Panc1 (cell line): ENCODE results near the gene TMEM61. TPM values are rescaled to one million over a fixed set of nuclear protein-coding genes. Genes with fewer than 3 reads are reported as not detected.

ENCODE experiments used
- ATAC-seq: fragments of 200-7000 bp; cut with Tn5 transposase; 2 replicates; pipeline ENCODE4 v1.9.1; 2020; ENCODE audit warnings: mild to moderate bottlenecking, moderate library complexity
- BruUV-seq: library from RNA; stranded (reverse); fragments of 400-500 nt; replicated peaks from 2 replicates; lab custom pipeline; 2021; lab: Mats Ljungman, UMichigan
- CTCF ChIA-PET: fragments of 300-600 bp; sonication (Branson Sonifier 250); formaldehyde crosslinking; loops from one replicate; lab custom pipeline; 2022; ENCODE audit warnings: antibody characterized with exemption; lab: Charles Lee
- POLR2A ChIA-PET: fragments of 300-600 bp; sonication (Branson Sonifier 250); formaldehyde crosslinking; loops from one replicate; lab custom pipeline; 2022; ENCODE audit warnings: antibody characterized with exemption; lab: Charles Lee
- DNase-seq: peaks from one replicate; pipeline ENCODE4 v3.0.0-alpha.2; 2010; ENCODE audit warnings: low read depth, low spot score
- H3K27ac ChIP-seq: 2 replicates; pipeline ENCODE4 v1.5.1; 2011; ENCODE audit warnings: mild to moderate bottlenecking, low read length, inconsistent platforms
- H3K27me3 ChIP-seq: fragments of 200-500 bp; sonication (Bioruptor generic); 2 replicates; pipeline ENCODE4 v1.6.0; 2014; ENCODE audit warnings: low read length, inconsistent platforms; ENCODE audit not compliant: control insufficient read depth, insufficient read depth
- H3K36me3 ChIP-seq: fragments of 200-500 bp; sonication (Bioruptor generic); 2 replicates; pipeline ENCODE4 v1.5.1; 2014; ENCODE audit warnings: inconsistent platforms, mild to moderate bottlenecking, low read length, moderate library complexity; ENCODE audit not compliant: control insufficient read depth, insufficient read depth
- H3K4me1 ChIP-seq: 2 replicates; pipeline ENCODE4 v1.5.1; 2011; ENCODE audit warnings: inconsistent platforms, mild to moderate bottlenecking, low read length, moderate library complexity; ENCODE audit not compliant: control insufficient read depth, insufficient read depth
- H3K4me3 ChIP-seq, 2 experiments: 2 replicates each; pipeline ENCODE4 v1.5.1; 2011 to 2012; ENCODE audit warnings: low read depth in 2 of 2, low read length in 2 of 2, mild to moderate bottlenecking in 2 of 2, inconsistent platforms in 1 of 2, moderate library complexity in 1 of 2
- H3K9me3 ChIP-seq: fragments of 200-500 bp; sonication (Bioruptor generic); 2 replicates; pipeline ENCODE4 v1.5.1; 2014; ENCODE audit warnings: low read depth, mild to moderate bottlenecking, inconsistent platforms, low read length, moderate library complexity; ENCODE audit not compliant: control insufficient read depth, insufficient read depth
- POLR2AphosphoS5 ChIP-seq: IDR thresholded peaks from 2 replicates; pipeline ENCODE4 v1.6.1; 2012; ENCODE audit warnings: mild to moderate bottlenecking, low read depth, low read length, moderate library complexity
- REST ChIP-seq, 2 experiments: IDR thresholded peaks; 2 replicates each; pipeline ENCODE4 v1.6.1; 2011 to 2012; ENCODE audit warnings: low read depth in 2 of 2, control low read depth in 1 of 2, low read length in 1 of 2, mild to moderate bottlenecking in 1 of 2, moderate library complexity in 1 of 2; ENCODE audit not compliant: insufficient read depth in 1 of 2
- SIN3A ChIP-seq: IDR thresholded peaks from 2 replicates; pipeline ENCODE4 v1.6.1; 2012; ENCODE audit warnings: low read depth, mild to moderate bottlenecking, low read length, moderate library complexity, borderline replicate concordance; ENCODE audit not compliant: insufficient read depth
- TCF7L2 ChIP-seq: IDR thresholded peaks from 2 replicates; pipeline ENCODE4 v1.6.1; 2011; ENCODE audit warnings: mild to moderate bottlenecking, low read depth, low read length, inconsistent platforms
- in situ Hi-C: cut with HindIII; loops from 2 replicates; pipeline ENCODE4 v1.10.0; 2016; ENCODE audit warnings: low sequenced_read_pairs, low pct_unique_long_range_greater_than_20kb
- intact Hi-C: fragments of 100-400 bp; cut with micrococcal nuclease; formaldehyde crosslinking; loops from one replicate; pipeline ENCODE4 v1.10.0; 2022; ENCODE audit not compliant: unreplicated experiment
- total RNA-seq: library from RNA; stranded (reverse); gene quantifications from one replicate; pipeline ENCODE4 v1.2.1, GENCODE V29; 2021; ENCODE audit not compliant: unreplicated experiment
- TF ChIP-seq, protein P1 (sequence below): fragments of 450-650 bp; IDR thresholded peaks from 2 replicates; pipeline ENCODE4 v1.5.1; 2017; ENCODE audit warnings: mild to moderate bottlenecking

TMEM61 gene
- total RNA-seq, 1 experiment from 2014 or later = not detected

DNA sequence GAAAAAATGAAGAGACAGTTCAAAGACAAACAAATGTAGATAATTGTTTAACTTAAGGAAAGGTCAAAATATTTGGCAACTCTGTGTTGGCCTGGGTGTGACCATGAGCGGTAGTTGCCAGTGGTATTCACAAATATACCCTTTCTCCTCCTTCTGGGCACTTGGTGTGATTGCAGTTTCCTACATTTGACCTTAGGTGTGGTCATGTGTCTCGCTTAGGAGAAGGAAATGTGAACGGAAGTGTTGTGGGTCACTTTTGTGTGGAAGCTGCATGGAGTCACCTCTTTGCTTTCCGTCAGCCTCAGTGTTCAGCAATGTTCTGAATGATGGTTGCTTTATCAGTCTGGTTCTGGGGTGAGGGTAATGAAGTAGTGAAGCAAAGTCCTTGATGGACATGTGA lies 55.5 kb downstream of the TMEM61 start:
- Histone ChIP-seq H3K9me3 (no peaks in the 10 kb centered on the region), H3K36me3 (no peaks in the 10 kb centered on the region), H3K27me3 (peaks cover 40% of the 10 kb centered on the region), H3K27ac (no peak overlapping the region), H3K4me3 (no peak overlapping the region), H3K4me1 (peaks cover 5% of the 10 kb centered on the region; the same call in 1 of the 2 replicates)
- ATAC-seq (no peak), DNase-seq (no peak)
- TF ChIP-seq POLR2AphosphoS5 (no peak), REST (IDR thresholded peaks at IDR 0.05; ENCODE audit: insufficient read depth in 1 of 2, low read depth in 2 of 2, low read length in 1 of 2) (no peak), TCF7L2 (no peak), SIN3A (no peak)
- TF ChIP-seq, protein P1, sequence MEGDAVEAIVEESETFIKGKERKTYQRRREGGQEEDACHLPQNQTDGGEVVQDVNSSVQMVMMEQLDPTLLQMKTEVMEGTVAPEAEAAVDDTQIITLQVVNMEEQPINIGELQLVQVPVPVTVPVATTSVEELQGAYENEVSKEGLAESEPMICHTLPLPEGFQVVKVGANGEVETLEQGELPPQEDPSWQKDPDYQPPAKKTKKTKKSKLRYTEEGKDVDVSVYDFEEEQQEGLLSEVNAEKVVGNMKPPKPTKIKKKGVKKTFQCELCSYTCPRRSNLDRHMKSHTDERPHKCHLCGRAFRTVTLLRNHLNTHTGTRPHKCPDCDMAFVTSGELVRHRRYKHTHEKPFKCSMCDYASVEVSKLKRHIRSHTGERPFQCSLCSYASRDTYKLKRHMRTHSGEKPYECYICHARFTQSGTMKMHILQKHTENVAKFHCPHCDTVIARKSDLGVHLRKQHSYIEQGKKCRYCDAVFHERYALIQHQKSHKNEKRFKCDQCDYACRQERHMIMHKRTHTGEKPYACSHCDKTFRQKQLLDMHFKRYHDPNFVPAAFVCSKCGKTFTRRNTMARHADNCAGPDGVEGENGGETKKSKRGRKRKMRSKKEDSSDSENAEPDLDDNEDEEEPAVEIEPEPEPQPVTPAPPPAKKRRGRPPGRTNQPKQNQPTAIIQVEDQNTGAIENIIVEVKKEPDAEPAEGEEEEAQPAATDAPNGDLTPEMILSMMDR = no peak; the same call in 1 of the 2 replicates
- ChIA-PET POLR2A (no interaction called here), CTCF (no interaction called here)
- no TSS peak for BruUV-seq
- intact Hi-C loops = no loop called here
- in situ Hi-C loops = no loop called here

- intact Hi-C loops (no loop called here), in situ Hi-C loops (no loop called here)
- Histone ChIP-seq H3K27me3 (peaks cover 44% of the 10 kb centered on the region), H3K9me3 (no peaks in the 10 kb centered on the region), H3K27ac (no peak overlapping the region), H3K4me3 (no peak overlapping the region), H3K4me1 (peaks cover 8% of the 10 kb centered on the region; the same call in 1 of the 2 replicates), H3K36me3 (no peaks in the 10 kb centered on the region)
- ChIA-PET POLR2A (no interaction called here), CTCF (interaction anchor here (0.7 kb wide), 1 partner anchor 21 kb away, joined by 3 read pairs; no protein-coding TSS in a partner anchor)
- ATAC-seq = no peak
- no peak for DNase-seq
- BruUV-seq = no TSS peak
- TF ChIP-seq, protein P1 = no peak
- TF ChIP-seq TCF7L2 (no peak), SIN3A (no peak), POLR2AphosphoS5 (no peak), REST (IDR thresholded peaks at IDR 0.05; ENCODE audit: insufficient read depth in 1 of 2, low read depth in 2 of 2, low read length in 1 of 2) (no peak)
These were observed 57.5 kb downstream of the TMEM61 start for GRCh38 chr1:55037733-55038551.
